OCI-M1 (cell line): ENCODE results near the gene ABCC2.

Source experiments
- DNase-seq: peaks from one replicate; lab custom pipeline; 2025; lab: John Stamatoyannopoulos, UW

Gene ABCC2

GRCh38 chr10:99775850-99776249, 6.6 kb upstream of the ABCC2 start:
- peak; percentile 74 for DNase-seq

- DNase-seq, result peak; percentile 55
These were observed 4.3 kb upstream of the ABCC2 start for GRCh38 chr10:99777918-99778714.

DNA sequence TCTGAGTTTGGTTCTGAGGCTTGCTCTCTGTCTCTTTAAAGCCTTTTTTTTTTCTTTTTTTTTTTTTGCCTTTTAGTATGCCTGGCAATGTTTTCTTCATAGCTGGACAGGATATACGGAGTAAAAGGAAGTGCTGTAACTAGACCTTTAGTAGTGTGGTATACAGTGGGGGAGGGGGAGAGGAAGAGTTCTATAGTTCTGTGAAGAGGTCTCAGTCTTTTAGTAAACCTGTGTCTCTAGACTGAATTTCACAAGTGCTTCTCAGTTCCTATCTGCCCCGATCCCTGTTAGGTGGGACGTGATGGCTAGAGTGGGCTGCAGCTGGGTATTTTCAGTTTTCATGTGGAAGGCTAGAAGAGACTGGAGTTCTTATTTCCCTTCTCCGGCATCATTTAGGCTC, 3.1 kb upstream of the ABCC2 start:
- peak; percentile 83 for DNase-seq

DNA sequence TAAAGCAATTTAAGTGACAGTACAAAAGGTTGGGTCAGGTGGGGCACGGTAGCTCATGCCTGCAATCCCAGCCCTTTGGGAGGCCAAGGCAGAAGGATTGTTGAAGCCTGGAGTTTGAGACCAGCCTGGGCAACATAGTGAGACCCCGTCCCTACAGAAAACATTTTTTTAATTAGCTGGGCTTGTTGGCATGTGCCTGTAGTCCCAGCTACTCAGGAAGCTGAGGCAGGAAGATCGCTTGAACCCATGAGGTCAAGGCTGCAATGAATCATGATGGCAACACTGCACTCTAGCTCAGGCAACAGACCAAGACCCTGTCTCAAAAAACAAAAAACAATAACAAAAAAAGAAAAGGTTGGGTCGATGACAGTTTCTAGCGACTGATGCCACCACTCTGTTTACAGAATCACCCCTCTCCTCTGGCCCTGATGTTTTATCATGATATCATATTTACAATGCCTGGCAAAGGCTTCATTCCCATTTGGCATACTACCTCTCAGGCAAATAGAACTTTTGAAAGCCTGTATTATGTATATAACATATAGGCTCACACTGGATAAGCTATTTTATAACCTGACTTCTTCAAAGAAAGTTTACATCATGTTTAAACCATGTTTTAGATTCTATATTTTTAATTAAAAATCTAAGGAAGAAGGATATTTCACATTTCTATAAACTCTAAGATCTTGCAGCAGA, 558 bp upstream of the ABCC2 start:
- DNase-seq, result no peak

DNA sequence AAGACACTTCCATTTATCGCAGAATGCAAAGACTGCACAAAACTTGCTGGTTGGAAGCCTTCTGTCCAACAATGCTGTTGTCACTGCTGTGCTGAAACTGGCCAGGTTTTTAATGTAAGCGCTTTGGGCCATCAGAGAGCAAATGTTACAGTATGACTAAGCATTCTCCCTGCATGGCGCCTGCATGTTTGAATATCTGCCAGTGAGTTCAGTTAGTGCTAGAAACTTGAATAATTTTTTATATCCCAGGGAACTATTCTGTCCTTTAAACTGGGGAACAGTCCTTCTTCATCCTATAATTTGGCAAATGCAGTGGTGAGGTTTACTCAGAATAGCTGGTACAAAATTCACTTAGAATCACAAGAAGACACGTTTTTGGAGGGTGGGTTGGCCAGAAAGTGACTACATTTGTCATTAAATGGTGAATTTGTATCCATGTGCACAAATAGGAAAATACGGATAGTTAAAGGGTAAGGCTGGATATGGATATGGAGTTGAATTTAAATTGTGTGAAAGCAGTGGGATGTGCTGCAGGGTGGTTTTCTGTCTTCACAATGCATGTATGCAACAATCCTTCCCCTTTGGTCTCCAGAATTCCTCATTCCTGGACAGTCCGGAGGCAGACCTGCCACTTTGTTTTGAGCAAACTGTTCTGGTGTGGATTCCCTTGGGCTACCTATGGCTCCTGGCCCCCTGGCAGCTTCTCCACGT, 1.7 kb downstream of the ABCC2 start:
- peak; percentile 13 for DNase-seq

DNA sequence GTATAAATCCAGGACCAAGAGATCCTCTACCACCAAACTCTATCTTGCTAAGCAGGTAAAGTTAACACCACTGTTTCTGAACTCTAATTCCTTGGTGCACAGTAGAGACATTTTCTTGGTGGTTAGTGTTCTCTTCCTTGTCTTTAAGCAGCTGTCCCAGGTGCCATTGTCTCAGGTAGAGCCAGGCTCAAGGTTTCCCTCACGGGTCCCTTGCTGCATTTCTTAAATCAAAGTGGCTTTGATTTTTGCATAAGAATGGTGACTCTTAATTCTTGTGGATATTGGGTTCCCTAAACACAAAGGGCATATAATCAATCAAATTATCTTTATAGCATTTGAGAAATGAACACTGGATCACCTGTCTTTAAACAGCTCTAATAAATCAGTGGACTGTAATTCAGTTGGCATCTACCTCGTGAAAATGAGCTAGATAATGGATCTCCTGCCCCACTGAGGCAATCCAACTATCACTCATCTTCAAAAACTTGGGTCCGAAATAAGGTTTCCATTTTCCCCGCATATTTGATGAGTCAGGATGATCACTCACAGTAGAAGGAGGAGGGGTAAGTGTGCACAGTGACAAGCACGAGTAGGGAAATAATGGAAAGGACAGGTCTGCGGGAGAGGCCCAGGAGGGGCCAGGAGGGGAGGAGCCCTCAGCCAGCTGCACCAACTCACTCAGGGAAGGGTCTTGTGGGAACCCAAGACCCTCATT, 2.4 kb downstream of the ABCC2 start:
- DNase-seq, result no peak

DNA sequence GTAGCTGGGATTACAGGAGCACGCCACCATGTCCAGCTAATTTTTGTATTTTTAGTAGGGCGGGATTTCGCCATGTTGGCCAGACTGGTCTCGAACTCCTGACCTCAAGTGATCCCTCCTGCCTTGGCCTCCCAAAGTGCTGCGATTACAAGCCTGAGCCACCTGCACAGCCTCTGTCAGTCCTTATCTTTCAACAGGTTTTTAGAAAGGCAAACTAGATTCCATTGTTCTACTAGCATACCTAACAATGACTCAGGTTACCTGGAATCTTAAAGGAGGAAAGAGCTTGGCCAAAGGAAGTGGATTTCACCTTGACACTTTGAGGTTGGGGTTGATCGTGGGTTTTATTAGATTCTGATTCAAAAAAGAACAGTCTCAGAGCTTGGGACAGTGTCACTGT, 3.2 kb downstream of the ABCC2 start:
- DNase-seq, result no peak

- DNase-seq, result no peak
These were observed 4.9 kb downstream of the ABCC2 start for GRCh38 chr10:99787311-99787710.

DNA sequence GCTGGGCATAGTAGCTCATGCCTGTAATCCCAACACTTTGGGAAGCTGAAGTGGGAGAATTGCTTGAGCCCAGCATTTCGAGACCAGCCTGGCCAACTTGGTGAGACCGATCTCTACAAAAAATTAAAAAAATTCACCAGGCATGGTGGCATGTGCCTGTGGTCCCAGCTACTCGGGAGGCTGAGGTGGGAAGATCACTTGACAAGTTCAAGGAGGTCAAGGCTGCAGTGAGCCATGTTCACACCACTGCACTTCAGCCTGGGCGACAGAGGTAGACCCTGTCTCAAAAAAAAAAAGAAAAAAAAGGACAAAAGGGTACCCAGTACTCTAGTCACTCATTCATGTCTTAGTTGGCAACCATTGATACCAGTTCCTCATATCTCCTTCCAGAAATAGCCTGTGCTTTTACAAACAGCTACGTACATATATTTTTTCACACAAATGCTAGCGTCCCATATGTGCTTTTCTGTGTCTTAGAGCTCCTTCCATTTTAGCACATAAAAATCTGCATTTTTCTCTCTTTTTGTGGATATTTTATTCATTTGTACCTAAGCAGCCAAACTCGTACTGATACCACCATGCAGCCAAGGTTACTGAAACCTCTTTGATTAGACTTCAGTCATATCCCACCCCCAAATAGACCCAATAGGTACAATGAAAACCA, 5.5 kb downstream of the ABCC2 start:
- no peak for DNase-seq

DNA sequence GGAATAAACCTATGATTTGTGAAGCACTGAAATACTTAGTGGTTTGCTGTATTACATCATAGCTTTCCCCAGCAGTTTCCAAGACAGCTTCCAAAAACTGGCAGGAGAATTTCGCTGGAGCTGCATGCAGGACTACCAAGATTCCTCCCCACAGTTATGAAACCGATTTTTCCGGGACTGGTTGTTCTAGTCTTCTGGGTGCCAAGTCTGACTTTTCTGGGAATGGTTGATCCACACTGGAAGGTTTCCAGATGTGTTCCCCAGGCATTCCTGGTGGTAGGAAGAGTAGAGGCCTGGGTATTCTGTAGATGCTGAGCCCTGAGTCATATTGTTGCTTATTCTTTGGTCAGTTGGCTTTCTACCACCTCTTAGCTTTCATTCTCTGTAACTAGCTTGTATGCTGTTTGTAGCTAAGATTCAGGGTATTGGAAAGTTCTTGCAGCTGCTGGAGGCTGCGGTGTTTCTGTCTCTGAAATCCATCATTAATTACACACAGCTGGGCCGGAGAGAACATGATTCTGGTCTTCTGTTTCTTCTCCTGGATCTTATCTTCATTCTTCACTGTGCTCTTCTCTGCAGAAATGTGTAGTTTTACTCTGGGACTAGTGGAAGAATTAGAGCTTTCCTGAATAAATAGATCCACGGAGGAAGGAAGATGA, 6.3 kb downstream of the ABCC2 start:
- DNase-seq, result no peak

DNA sequence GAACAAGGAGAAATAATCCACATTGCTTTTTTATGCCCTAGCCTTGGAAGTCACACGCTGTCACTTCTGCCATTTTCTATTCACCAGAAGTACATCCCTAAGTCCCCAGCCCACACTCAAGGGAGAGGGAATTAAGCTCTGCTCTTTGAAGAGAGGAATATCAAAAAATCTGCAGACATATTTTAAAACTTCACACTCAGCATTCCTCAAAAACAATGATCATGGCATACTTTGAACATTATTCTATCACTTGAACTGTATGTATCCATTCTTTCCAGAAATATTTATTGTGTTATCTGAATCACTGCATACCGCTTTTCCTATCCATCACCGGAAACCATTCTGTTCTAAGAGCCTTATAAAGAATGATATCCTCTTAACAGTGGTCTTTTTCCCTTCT, 9.4 kb downstream of the ABCC2 start:
- no peak for DNase-seq

GRCh38 chr10:99793819-99794218, 11.4 kb downstream of the ABCC2 start:
- DNase-seq, result no peak

GRCh38 chr10:99796928-99797327, 14.5 kb downstream of the ABCC2 start:
- no peak for DNase-seq

GRCh38 chr10:99798031-99798430, 15.6 kb downstream of the ABCC2 start:
- no peak for DNase-seq

- DNase-seq, result no peak
These were observed 16.5 kb downstream of the ABCC2 start for GRCh38 chr10:99798920-99799319.

- DNase-seq, result no peak
These were observed 17.2 kb downstream of the ABCC2 start for GRCh38 chr10:99799613-99800012.

DNA sequence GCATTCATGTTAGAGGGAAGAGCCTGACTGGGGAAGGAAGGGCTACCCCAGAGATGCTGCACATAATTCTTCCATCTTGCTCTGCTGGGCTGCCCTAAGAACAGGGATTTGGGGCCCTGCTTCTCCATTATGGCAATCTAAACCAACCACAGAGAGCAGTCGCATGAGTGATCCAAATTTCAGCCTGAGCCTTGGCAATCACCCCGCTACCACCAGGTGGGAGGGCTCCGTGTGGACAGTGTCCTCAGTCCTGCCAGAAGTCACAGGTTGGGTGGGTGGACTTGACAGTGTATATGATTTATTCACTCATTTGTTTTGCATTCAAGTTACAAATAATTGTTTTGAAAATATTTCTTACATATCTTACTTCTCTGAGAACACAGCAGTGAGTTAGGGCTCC, 22.0 kb downstream of the ABCC2 start:
- DNase-seq, result no peak

GRCh38 chr10:99805190-99805589, 22.8 kb downstream of the ABCC2 start:
- no peak for DNase-seq

- DNase-seq, result no peak
These were observed 23.7 kb downstream of the ABCC2 start for GRCh38 chr10:99806091-99806490.

DNA sequence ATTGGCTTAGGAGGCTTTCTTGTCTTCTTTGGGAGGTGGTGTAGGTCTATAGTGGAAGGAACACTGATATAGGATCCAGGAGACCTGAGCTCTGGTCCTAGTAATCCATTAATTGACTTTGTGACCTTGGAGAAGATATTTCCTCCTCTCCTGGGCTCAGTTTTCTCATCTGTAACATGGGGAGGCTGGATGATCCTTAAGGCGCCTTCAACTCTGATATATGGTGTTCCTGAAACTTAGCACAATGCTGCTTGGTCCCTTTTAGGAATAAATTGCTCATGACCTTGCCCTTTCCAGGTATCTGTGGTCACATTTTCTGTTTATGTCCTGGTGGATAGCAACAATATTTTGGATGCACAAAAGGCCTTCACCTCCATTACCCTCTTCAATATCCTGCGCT, 25.3 kb downstream of the ABCC2 start:
- DNase-seq, result no peak

GRCh38 chr10:99808270-99808669, 25.8 kb downstream of the ABCC2 start:
- DNase-seq, result no peak
